Effector CD8-positive, alpha-beta T cell (primary cell): Measurements from ENCODE around the gene UGT2B28.
"Not testable (repeated sequence)": the region's sequence is repeated elsewhere in the genome, so short reads cannot be mapped to it uniquely, and the experiment has no call there.

Source experiments
- DNase-seq: peaks from one replicate; lab custom pipeline; 2025; lab: John Stamatoyannopoulos, UW

UGT2B28 gene

DNA sequence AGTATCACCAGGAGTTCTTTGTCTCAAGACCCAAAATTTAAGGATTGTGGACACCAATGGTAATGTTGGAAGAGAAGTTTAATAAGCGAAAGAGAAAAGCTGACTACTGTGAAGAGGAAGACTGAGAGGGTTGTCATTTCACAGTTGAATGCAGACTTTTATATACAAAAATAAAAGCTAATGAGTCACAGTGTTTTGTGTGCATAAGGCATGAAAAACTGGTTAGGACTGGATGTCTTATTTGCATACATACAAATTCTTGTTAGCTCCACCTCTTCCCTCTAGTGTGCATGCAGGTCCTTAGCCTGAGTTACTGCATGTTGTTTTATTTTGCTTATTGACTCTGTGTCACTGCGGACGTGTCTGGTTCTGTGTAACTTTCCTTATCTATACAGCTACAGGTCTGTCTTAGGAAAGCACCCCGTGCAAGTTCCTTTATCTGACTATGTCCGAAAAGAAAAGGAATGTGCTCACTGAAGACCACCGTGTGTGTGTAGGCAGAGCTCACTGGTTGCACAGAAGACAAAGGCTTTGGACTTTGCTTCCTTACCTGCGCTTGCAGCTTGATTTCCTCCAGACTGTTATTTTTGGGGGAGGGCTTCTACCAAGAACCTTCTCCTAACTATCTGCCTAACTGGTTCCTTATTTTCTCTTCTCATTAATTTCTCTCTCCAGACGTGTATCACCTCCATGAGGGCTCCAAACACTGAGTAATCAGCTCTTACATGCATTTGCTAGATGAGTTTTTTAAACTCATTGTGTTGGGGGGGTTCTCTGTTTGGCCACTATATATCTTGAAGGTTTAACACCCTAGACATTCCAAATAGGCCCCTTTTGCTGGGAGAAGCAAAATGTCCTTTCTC, 63.5 kb downstream of the UGT2B28 start:
- DNase-seq, result not testable (repeated sequence)
